Left ventricle myocardium inferior (tissue), 1 donor: ENCODE measurements around the gene UBE2E3. TPM values are rescaled to one million over a fixed set of nuclear protein-coding genes. Genes with fewer than 3 reads are reported as not detected.
A peak's percentile ranks its signal among the peaks of the same experiment; 100 is the strongest.

Experiments
- DNase-seq: peaks from one replicate; pipeline ENCODE4 v3.0.0-alpha.2; 2020
- H3K27ac ChIP-seq: fragments of 200-600 bp; replicated peaks from 2 replicates; pipeline ENCODE4 v1.8.0; 2021
- H3K27me3 ChIP-seq: fragments of 200-600 bp; 2 replicates; pipeline ENCODE4 v1.8.0; 2021; ENCODE audit warnings: low read depth
- H3K36me3 ChIP-seq: fragments of 200-600 bp; 2 replicates; pipeline ENCODE4 v1.8.0; 2021
- H3K4me1 ChIP-seq: fragments of 200-600 bp; 2 replicates; pipeline ENCODE4 v1.8.0; 2021
- H3K4me3 ChIP-seq: fragments of 200-600 bp; 2 replicates; pipeline ENCODE4 v1.8.0; 2021; ENCODE audit warnings: mild to moderate bottlenecking, moderate library complexity
- H3K9me3 ChIP-seq: fragments of 200-600 bp; replicated peaks from 2 replicates; pipeline ENCODE4 v1.8.0; 2021
- CTCF ChIP-seq: fragments of 200-600 bp; IDR thresholded peaks from 2 replicates; pipeline ENCODE4 v1.8.0; 2021; ENCODE audit warnings: antibody characterized with exemption, mild to moderate bottlenecking, borderline replicate concordance
- intact Hi-C: fragments of 100-400 bp; cut with micrococcal nuclease; formaldehyde crosslinking; loops from one replicate; pipeline ENCODE4 v1.11.0; 2022
- total RNA-seq: library from RNA; stranded (reverse); fragmentation: NEBNext Ultra II Directional; extraction: Animal tissue kit (Norgen Biotek cat#: 25700); gene quantifications from one replicate; pipeline ENCODE4 v1.2.1, GENCODE V29; 2021
- donor health status: DM: no; HTN: yes; CAD: no; lungs with severe emphysema.

Gene UBE2E3
- total RNA-seq, 1 donor from 2014 or later: 53.5 TPM

GRCh38 chr2:180975585-180975984, 4.8 kb upstream of the UBE2E3 start:
- Histone ChIP-seq H3K27ac (no peak overlapping the region), H3K9me3 (no peaks in the 10 kb centered on the region), H3K27me3 (no peaks in the 10 kb centered on the region), H3K36me3 (no peaks in the 10 kb centered on the region), H3K4me1 (peaks cover 10% of the 10 kb centered on the region), H3K4me3 (no peak overlapping the region)
- intact Hi-C loops: no loop called here
- TF ChIP-seq CTCF: no peak
- DNase-seq: no peak

GRCh38 chr2:180978903-180979748, 1.3 kb upstream of the UBE2E3 start:
- no peak for DNase-seq
- Histone ChIP-seq H3K4me3 (peak overlapping the region; percentile 77), H3K4me1 (peaks cover 40% of the 10 kb centered on the region), H3K27me3 (no peaks in the 10 kb centered on the region), H3K27ac (peak overlapping the region; percentile 90), H3K36me3 (no peaks in the 10 kb centered on the region), H3K9me3 (no peaks in the 10 kb centered on the region)
- TF ChIP-seq CTCF: no peak
- intact Hi-C loops: no loop called here

GRCh38 chr2:180979749-180980105, 678 bp upstream of the UBE2E3 start:
- no peaks in the 10 kb centered on the region for H3K36me3 ChIP-seq
- intact Hi-C loops: no loop called here
- no peaks in the 10 kb centered on the region for H3K9me3 ChIP-seq
- H3K4me1 ChIP-seq: peaks cover 46% of the 10 kb centered on the region
- no peak for DNase-seq
- H3K27ac ChIP-seq: peak overlapping the region; percentile 90
- no peak for TF ChIP-seq CTCF
- no peaks in the 10 kb centered on the region for H3K27me3 ChIP-seq
- peak overlapping the region; percentile 77 for H3K4me3 ChIP-seq

- peak; percentile 22 for DNase-seq
- Histone ChIP-seq H3K4me1 (peaks cover 61% of the 10 kb centered on the region), H3K27me3 (no peaks in the 10 kb centered on the region), H3K4me3 (peak overlapping the region; percentile 77), H3K27ac (peak overlapping the region; percentile 90), H3K9me3 (no peaks in the 10 kb centered on the region), H3K36me3 (no peaks in the 10 kb centered on the region)
- intact Hi-C loops: no loop called here
- no peak for TF ChIP-seq CTCF
These were observed 822 bp downstream of the UBE2E3 start for GRCh38 chr2:180980943-180981911.

GRCh38 chr2:180983468-180984242, 3.2 kb downstream of the UBE2E3 start:
- intact Hi-C loops: no loop called here
- peak overlapping the region; percentile 17 for H3K4me3 ChIP-seq

More at GRCh38 chr2:180983468-180984242, 3.2 kb downstream of the UBE2E3 start:
- Histone ChIP-seq H3K9me3 (no peaks in the 10 kb centered on the region), H3K27me3 (no peaks in the 10 kb centered on the region), H3K36me3 (no peaks in the 10 kb centered on the region), H3K27ac (no peak overlapping the region), H3K4me1 (peaks cover 70% of the 10 kb centered on the region)
- peak; percentile 47 for TF ChIP-seq CTCF
- no peak for DNase-seq
